Measurements from ENCODE around the gene CEBPG. TPM values are rescaled to one million over a fixed set of nuclear protein-coding genes. Genes with fewer than 3 reads are reported as not detected.
A peak's percentile ranks its signal among the peaks of the same experiment; 100 is the strongest.

Gene CEBPG
- total RNA-seq, 1 experiment from 2014 or later: 41.5 TPM

DNA sequence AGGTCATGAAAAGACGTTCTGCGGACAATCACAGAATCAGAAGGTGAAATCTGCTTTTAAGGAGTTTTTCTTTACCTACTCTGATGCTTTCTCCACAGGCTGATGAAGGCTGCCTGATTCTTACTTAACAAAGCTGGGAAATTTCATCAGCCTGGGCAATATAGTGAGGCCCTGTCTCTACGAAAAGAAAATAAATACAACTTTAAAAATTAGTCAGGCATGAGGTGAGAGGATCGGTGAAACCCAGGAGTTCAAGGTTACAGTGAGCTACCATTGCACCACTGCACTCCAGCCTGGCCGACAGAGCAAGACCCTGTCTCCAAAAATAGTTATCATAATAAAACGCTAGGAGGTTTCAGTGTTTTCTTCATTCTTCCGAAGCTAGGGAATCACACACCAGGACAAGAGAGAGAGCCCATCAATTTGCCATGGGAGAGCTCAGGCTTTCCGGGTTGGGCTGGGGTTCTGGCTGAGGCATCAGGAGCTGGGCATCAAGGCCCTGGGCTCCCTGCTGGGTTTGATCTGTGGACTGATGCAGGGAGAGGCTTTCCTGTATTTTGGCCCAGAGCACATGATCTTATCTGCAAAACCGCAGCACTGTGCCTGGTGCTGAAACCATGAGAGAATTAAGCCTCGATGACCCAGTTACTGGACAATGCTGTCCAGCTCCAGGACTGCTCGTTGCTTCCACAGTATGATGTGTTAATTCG, 25.1 kb upstream of the CEBPG start:
- H3K4me3 ChIP-seq (ENCODE audit: low read depth in 2 of 2, low read length in 2 of 2): no peak overlapping the region
- DNase-seq (ENCODE audit: low read depth, low spot score) (no peak), ATAC-seq (no peak)
- in situ Hi-C loops (cut with HindIII; ENCODE audit: low pct_unique_long_range_greater_than_20kb, low sequenced_read_pairs) (loop anchor here (10.0 kb wide), 1 partner anchor 54 kb away; no protein-coding TSS in a partner anchor), intact Hi-C loops (cut with micrococcal nuclease; ENCODE audit: unreplicated experiment) (no loop called here)
- ChIA-PET CTCF (no interaction called here), POLR2A (no interaction called here)
- BruUV-seq (replicated peaks): no TSS peak
- H3K4me1 ChIP-seq (ENCODE audit: control insufficient read depth, insufficient read depth, low read length): no peaks in the 10 kb centered on the region
- no peaks in the 10 kb centered on the region for H3K36me3 ChIP-seq (ENCODE audit: control insufficient read depth, insufficient read depth, low read length)
- H3K27me3 ChIP-seq (ENCODE audit: control insufficient read depth, insufficient read depth, low read length): peaks cover 19% of the 10 kb centered on the region; the same call in 1 of the 2 replicates
- no peak for TF ChIP-seq SIN3A (IDR thresholded peaks at IDR 0.05; ENCODE audit: borderline replicate concordance, insufficient read depth, low read depth, low read length)
- TF ChIP-seq, protein P1, sequence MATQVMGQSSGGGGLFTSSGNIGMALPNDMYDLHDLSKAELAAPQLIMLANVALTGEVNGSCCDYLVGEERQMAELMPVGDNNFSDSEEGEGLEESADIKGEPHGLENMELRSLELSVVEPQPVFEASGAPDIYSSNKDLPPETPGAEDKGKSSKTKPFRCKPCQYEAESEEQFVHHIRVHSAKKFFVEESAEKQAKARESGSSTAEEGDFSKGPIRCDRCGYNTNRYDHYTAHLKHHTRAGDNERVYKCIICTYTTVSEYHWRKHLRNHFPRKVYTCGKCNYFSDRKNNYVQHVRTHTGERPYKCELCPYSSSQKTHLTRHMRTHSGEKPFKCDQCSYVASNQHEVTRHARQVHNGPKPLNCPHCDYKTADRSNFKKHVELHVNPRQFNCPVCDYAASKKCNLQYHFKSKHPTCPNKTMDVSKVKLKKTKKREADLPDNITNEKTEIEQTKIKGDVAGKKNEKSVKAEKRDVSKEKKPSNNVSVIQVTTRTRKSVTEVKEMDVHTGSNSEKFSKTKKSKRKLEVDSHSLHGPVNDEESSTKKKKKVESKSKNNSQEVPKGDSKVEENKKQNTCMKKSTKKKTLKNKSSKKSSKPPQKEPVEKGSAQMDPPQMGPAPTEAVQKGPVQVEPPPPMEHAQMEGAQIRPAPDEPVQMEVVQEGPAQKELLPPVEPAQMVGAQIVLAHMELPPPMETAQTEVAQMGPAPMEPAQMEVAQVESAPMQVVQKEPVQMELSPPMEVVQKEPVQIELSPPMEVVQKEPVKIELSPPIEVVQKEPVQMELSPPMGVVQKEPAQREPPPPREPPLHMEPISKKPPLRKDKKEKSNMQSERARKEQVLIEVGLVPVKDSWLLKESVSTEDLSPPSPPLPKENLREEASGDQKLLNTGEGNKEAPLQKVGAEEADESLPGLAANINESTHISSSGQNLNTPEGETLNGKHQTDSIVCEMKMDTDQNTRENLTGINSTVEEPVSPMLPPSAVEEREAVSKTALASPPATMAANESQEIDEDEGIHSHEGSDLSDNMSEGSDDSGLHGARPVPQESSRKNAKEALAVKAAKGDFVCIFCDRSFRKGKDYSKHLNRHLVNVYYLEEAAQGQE (IDR thresholded peaks at IDR 0.05; ENCODE audit: insufficient read depth in 1 of 2, low read depth in 2 of 2, low read length in 1 of 2): 0 out of 4 replicates have a peak, but pooled peaks of 1 of the 2 experiments have one; percentile 34
- H3K27ac ChIP-seq (ENCODE audit: low read length): no peak overlapping the region
- no peaks in the 10 kb centered on the region for H3K9me3 ChIP-seq (ENCODE audit: control insufficient read depth, insufficient read depth, low read depth, low read length)

DNA sequence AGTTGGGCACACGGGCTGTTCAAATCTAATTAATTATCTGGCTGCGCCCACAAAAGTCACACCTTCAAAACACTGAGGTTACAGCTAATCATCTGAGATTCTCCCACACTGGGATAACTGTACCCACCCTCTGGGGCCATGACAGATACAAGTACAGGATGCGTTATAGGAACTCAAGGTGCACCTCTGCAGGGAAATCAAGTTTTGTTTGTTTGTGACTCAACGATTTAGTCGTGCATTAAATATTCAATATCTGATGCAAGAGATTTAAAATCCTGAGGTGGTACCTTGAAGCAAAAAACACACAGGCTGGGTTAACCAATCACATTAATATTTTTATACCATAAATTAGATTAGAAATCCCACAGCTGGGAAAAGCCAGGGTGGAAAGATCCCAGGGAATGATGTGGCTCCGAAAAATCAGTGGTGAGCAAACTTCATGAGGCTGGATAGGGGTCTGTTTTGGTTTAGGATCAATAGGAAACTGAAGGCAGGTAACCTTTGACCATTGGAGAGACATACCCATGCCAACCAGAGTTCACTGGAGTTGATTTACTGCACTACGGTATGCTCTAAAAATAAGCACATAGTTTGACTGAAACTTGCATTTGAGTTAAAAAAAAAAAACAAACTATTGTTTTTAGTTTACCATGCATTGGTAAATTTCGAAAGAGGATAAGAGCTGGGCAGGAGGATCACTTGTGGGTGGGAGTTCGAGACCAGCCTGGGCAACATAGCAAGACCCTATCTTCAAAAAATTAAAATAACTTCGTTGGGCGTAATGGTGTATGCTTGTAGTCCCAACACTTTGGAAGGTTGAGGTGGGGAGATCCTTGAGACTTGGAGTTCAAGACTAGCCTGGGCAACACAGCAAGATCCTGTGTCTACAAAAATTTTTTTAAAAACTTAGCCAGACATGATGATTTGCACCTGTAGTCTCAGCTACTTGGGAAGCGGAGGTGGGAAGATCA, 23.9 kb upstream of the CEBPG start:
- DNase-seq (ENCODE audit: low read depth, low spot score) (no peak), ATAC-seq (no peak)
- Histone ChIP-seq H3K4me1 (ENCODE audit: control insufficient read depth, insufficient read depth, low read length) (no peaks in the 10 kb centered on the region), H3K4me3 (ENCODE audit: low read depth in 2 of 2, low read length in 2 of 2) (no peak overlapping the region), H3K36me3 (ENCODE audit: control insufficient read depth, insufficient read depth, low read length) (no peaks in the 10 kb centered on the region), H3K27ac (ENCODE audit: low read length) (no peak overlapping the region), H3K9me3 (ENCODE audit: control insufficient read depth, insufficient read depth, low read depth, low read length) (no peaks in the 10 kb centered on the region), H3K27me3 (ENCODE audit: control insufficient read depth, insufficient read depth, low read length) (peaks cover 9% of the 10 kb centered on the region; the same call in 1 of the 2 replicates)
- BruUV-seq (replicated peaks): no TSS peak
- intact Hi-C loops (cut with micrococcal nuclease; ENCODE audit: unreplicated experiment): no loop called here
- POLR2A ChIA-PET: no interaction called here
- CTCF ChIA-PET: no interaction called here
- TF ChIP-seq, protein P2, sequence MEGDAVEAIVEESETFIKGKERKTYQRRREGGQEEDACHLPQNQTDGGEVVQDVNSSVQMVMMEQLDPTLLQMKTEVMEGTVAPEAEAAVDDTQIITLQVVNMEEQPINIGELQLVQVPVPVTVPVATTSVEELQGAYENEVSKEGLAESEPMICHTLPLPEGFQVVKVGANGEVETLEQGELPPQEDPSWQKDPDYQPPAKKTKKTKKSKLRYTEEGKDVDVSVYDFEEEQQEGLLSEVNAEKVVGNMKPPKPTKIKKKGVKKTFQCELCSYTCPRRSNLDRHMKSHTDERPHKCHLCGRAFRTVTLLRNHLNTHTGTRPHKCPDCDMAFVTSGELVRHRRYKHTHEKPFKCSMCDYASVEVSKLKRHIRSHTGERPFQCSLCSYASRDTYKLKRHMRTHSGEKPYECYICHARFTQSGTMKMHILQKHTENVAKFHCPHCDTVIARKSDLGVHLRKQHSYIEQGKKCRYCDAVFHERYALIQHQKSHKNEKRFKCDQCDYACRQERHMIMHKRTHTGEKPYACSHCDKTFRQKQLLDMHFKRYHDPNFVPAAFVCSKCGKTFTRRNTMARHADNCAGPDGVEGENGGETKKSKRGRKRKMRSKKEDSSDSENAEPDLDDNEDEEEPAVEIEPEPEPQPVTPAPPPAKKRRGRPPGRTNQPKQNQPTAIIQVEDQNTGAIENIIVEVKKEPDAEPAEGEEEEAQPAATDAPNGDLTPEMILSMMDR (IDR thresholded peaks at IDR 0.05): no peak
- TF ChIP-seq SIN3A (IDR thresholded peaks at IDR 0.05; ENCODE audit: borderline replicate concordance, insufficient read depth, low read depth, low read length) (no peak), TCF7L2 (IDR thresholded peaks at IDR 0.05; ENCODE audit: low read depth, low read length) (no peak), POLR2AphosphoS5 (IDR thresholded peaks at IDR 0.05; ENCODE audit: low read depth, low read length) (no peak)
- TF ChIP-seq, protein P1 (IDR thresholded peaks at IDR 0.05; ENCODE audit: insufficient read depth in 1 of 2, low read depth in 2 of 2, low read length in 1 of 2): no peak
- in situ Hi-C loops (cut with HindIII; ENCODE audit: low pct_unique_long_range_greater_than_20kb, low sequenced_read_pairs): loop anchor here (10.0 kb wide), 1 partner anchor 55 kb away; no protein-coding TSS in a partner anchor

All from Panc1 (cell line).